SK-N-MC (cell line): ENCODE measurements around the gene ABRAXAS1.

Experiments
- DNase-seq: peaks from one replicate; pipeline ENCODE4 v3.0.0-alpha.2; 2011; ENCODE audit warnings: low read depth, low spot score
- H3K27ac ChIP-seq: fragments of 200-600 bp; sonication (generic); 2 replicates; pipeline ENCODE4 v1.5.1; 2016; ENCODE audit warnings: mixed run types
- H3K36me3 ChIP-seq: fragments of 200-600 bp; sonication (generic); 2 replicates; pipeline ENCODE4 v1.6.1; 2017; ENCODE audit warnings: antibody characterized with exemption, low read length, mixed read lengths; ENCODE audit not compliant: insufficient read depth
- H3K4me3 ChIP-seq: fragments of 200-600 bp; sonication (generic); 2 replicates; pipeline ENCODE4 v1.5.1; 2016
- H3K9ac ChIP-seq: fragments of 200-600 bp; sonication (generic); 2 replicates; pipeline ENCODE4 v1.8.0; 2017; ENCODE audit warnings: mixed run types, mixed read lengths; ENCODE audit not compliant: insufficient read length
- H3K9me3 ChIP-seq: fragments of 200-600 bp; sonication (generic); 2 replicates; pipeline ENCODE4 v1.6.1; 2017; ENCODE audit warnings: low read depth, mild to moderate bottlenecking, antibody characterized with exemption, low read length, moderate library complexity, mixed read lengths
- EZH2 ChIP-seq: fragments of 200-600 bp; sonication (generic); IDR thresholded peaks from one replicate; pipeline ENCODE4 v1.6.1; 2017; ENCODE audit warnings: antibody characterized with exemption
- FOXP2 ChIP-seq: optimal IDR thresholded peaks from 2 replicates; pipeline ENCODE3; 2011; ENCODE audit warnings: mild to moderate bottlenecking, moderate library complexity; ENCODE audit not compliant: insufficient read depth; ENCODE audit errors: extremely low read length, control extremely low read depth
- POLR2AphosphoS5 ChIP-seq: IDR thresholded peaks from 2 replicates; pipeline ENCODE4 v1.6.1; 2012; ENCODE audit warnings: mild to moderate bottlenecking, low read depth, low read length, borderline replicate concordance

The ABRAXAS1 gene

GRCh38 chr4:83418211-83418610, 66.7 kb downstream of the ABRAXAS1 start:
- Histone ChIP-seq H3K27ac (no peak overlapping the region), H3K9ac (no peak overlapping the region), H3K9me3 (no peaks in the 10 kb centered on the region), H3K4me3 (no peak overlapping the region), H3K36me3 (peaks cover 12% of the 10 kb centered on the region; the same call in 1 of the 2 replicates)
- TF ChIP-seq EZH2 (no peak), POLR2AphosphoS5 (no peak), FOXP2 (no peak)
- no peak for DNase-seq

DNA sequence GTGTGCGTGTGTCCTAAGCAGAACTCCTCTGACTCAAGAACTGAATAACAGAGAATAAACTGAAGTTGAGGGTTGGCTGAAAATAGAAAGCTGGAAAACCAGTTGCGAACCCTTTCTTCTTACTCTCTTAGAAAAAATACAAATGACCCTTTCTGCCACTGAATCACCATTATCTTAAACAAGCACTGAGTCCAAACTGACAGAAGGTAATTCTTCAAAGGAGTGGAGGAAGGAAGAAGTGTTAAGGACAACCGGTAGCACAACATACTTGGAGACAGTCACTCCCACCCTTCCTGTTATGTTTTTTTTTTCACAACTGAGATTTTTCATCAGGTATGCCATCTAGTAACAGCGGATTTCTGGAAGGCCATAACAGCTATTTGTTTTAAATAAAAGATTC, 67.3 kb downstream of the ABRAXAS1 start:
- Histone ChIP-seq H3K9me3 (no peaks in the 10 kb centered on the region), H3K4me3 (no peak overlapping the region), H3K36me3 (peaks cover 12% of the 10 kb centered on the region; the same call in 1 of the 2 replicates), H3K27ac (no peak overlapping the region), H3K9ac (no peak overlapping the region)
- no peak for DNase-seq
- TF ChIP-seq EZH2 (no peak), FOXP2 (no peak), POLR2AphosphoS5 (no peak)

GRCh38 chr4:83413676-83414075, 71.2 kb downstream of the ABRAXAS1 start:
- no peak for DNase-seq
- no peak for TF ChIP-seq POLR2AphosphoS5
- TF ChIP-seq FOXP2 = no peak
- no peak for TF ChIP-seq EZH2
- H3K27ac ChIP-seq = no peak overlapping the region
- H3K36me3 ChIP-seq = peaks cover 6% of the 10 kb centered on the region; the same call in 1 of the 2 replicates
- H3K4me3 ChIP-seq = no peak overlapping the region
- H3K9ac ChIP-seq = no peak overlapping the region
- no peaks in the 10 kb centered on the region for H3K9me3 ChIP-seq
